Peyer's patch (tissue), 4 donors: ENCODE measurements around the gene GALNT9. TPM values are rescaled to one million over a fixed set of nuclear protein-coding genes. Genes with fewer than 3 reads are reported as not detected.

Source experiments
- DNase-seq, 3 donors: peaks; one replicate each; pipeline ENCODE4 v3.0.0-alpha.2; 2017 to 2019
- H3K27ac ChIP-seq, 4 donors: fragments of 200-600 bp; sonication (generic); one replicate each; pipeline ENCODE4 v1.5.1; 2016 to 2019
- H3K27me3 ChIP-seq, 2 donors: fragments of 200-600 bp; sonication (generic); one replicate each; pipeline ENCODE4 v1.5.1; 2019
- H3K36me3 ChIP-seq, 3 donors: fragments of 200-600 bp; sonication (generic); one replicate each; pipeline ENCODE4 v1.5.1; 2016 to 2019
- H3K4me1 ChIP-seq, 4 donors: fragments of 200-600 bp; sonication (generic); one replicate each; pipeline ENCODE4 v1.5.1; 2016 to 2019
- H3K4me3 ChIP-seq, 4 donors: fragments of 200-600 bp; sonication (generic); 1 replicate in 3 of 4; 2 replicates in 1 of 4; pipeline ENCODE4 v1.5.1; 2016 to 2019; ENCODE audit warnings: mild to moderate bottlenecking in 1 of 4
- H3K9me3 ChIP-seq, 4 donors: fragments of 200-600 bp; sonication (generic); one replicate each; pipeline ENCODE4 v1.5.1; 2016 to 2019; ENCODE audit warnings: mild to moderate bottlenecking in 1 of 4
- CTCF ChIP-seq, 6 experiments: fragments of 450-650 bp in 4 of 6; fragments of 200-600 bp in 2 of 6; sonication (generic) in 1 of 6; IDR thresholded peaks; one replicate each; pipeline ENCODE4 v1.5.1; 2017 to 2019; ENCODE audit warnings: antibody characterized with exemption in 6 of 6, mild to moderate bottlenecking in 3 of 6, moderate library complexity in 1 of 6
- POLR2A ChIP-seq, 2 donors: fragments of 450-650 bp; IDR thresholded peaks; one replicate each; pipeline ENCODE4 v1.5.1; 2017; ENCODE audit warnings: antibody characterized with exemption in 2 of 2, mild to moderate bottlenecking in 2 of 2, moderate library complexity in 2 of 2
- total RNA-seq, 4 donors: library from RNA; depleted of rRNA; stranded (reverse); fragments of >200 nt; gene quantifications; one replicate each; pipeline ENCODE4 v1.1.0, GENCODE V29; 2016

The GALNT9 gene
- total RNA-seq, 4 donors from 2014 or later, result not detected

- Histone ChIP-seq H3K27me3 (no peaks in the 10 kb centered on the region), H3K9me3 (peaks cover 0 to 20% (median under 1%) of the 10 kb centered on the region in 4 donors), H3K4me3 (peak overlapping the region; percentile 49 to 64 (median 60)), H3K4me1 (peaks cover 0 to 17% (median 7%) of the 10 kb centered on the region in 4 donors), H3K36me3 (no peaks in the 10 kb centered on the region), H3K27ac (peak overlapping the region in 2 of 4 donors; percentile 67 to 80)
- TF ChIP-seq POLR2A (IDR thresholded peaks at IDR 0.05) (no peak), CTCF (IDR thresholded peaks at IDR 0.05) (no peak)
- no peak for DNase-seq
Observed at GRCh38 chr12:132188451-132188901, 140.9 kb downstream of the GALNT9 start.

DNA sequence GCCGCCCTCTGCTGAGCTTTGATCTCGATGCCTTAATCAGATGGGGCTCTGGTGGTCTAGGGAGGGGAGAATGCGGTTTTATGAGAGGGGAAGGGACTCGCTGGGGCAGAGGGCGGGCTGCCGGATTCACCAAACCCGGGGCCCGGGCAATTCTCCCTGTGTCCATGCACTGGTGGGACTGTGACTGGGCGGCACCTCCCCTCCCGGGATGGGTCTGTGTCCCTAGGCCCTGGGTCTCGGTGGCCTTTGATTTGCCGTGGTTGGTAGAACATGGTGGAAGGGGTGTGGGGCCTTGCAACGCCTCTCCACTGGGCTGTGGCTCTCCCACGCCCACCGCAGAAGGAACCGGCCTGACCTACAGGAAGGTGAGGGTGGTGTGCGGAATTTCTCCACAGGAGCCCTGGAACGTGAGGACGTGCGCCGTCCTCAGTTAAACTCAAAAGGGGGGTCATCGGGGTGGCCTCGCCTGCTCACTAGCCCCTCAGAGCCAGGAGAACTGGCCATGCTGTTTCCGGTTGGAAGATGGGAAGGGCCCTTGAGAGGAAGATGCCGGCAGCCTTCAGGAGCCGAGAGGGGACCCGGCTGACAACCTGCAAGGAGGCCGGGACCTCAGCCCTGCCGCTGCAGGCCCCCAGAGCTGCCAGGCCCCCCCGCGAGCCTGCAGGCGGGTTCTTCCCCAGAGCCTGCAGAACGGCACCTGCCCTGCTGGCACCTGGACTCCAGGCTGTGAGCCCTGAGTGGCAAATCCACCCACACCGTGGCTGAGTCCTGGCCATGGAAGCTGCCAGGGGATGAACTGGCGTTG lies 141.5 kb downstream of the GALNT9 start:
- TF ChIP-seq CTCF (IDR thresholded peaks at IDR 0.05) (no peak), POLR2A (IDR thresholded peaks at IDR 0.05) (no peak)
- H3K27ac ChIP-seq, result no peak overlapping the region
- no peaks in the 10 kb centered on the region for H3K36me3 ChIP-seq
- DNase-seq, result no peak
- no peaks in the 10 kb centered on the region for H3K27me3 ChIP-seq
- peaks cover 0 to 20% (median 0%) of the 10 kb centered on the region in 4 donors for H3K9me3 ChIP-seq
- no peak overlapping the region for H3K4me3 ChIP-seq
- H3K4me1 ChIP-seq, result peaks cover 0 to 17% (median 7%) of the 10 kb centered on the region in 4 donors

GRCh38 chr12:132186857-132187620 lies 142.3 kb downstream of the GALNT9 start:
- peaks cover 0 to 20% (median 0%) of the 10 kb centered on the region in 4 donors for H3K9me3 ChIP-seq
- no peak for DNase-seq

GRCh38 chr12:132186208-132186856 lies 143.1 kb downstream of the GALNT9 start:
- Histone ChIP-seq H3K36me3 (no peaks in the 10 kb centered on the region), H3K27me3 (no peaks in the 10 kb centered on the region), H3K4me1 (peaks cover 0 to 17% (median 7%) of the 10 kb centered on the region in 4 donors), H3K27ac (peak overlapping the region; percentile 15 to 63 (median 46)), H3K9me3 (peaks cover 0 to 20% (median 0%) of the 10 kb centered on the region in 4 donors), H3K4me3 (peak overlapping the region in 2 of 4 donors; percentile 1 to 17)
- DNase-seq, result no peak
- TF ChIP-seq POLR2A (IDR thresholded peaks at IDR 0.05) (no peak), CTCF (IDR thresholded peaks at IDR 0.05) (no peak)

More at GRCh38 chr12:132186857-132187620, 142.3 kb downstream of the GALNT9 start:
- Histone ChIP-seq H3K36me3 (no peaks in the 10 kb centered on the region), H3K4me1 (peaks cover 0 to 17% (median 7%) of the 10 kb centered on the region in 4 donors), H3K4me3 (peak overlapping the region in 1 of 4 donors; percentile 17), H3K27me3 (no peaks in the 10 kb centered on the region), H3K27ac (no peak overlapping the region)
- TF ChIP-seq POLR2A (IDR thresholded peaks at IDR 0.05) (no peak), CTCF (IDR thresholded peaks at IDR 0.05) (peak in 1 of 6 experiments; percentile 23)

DNA sequence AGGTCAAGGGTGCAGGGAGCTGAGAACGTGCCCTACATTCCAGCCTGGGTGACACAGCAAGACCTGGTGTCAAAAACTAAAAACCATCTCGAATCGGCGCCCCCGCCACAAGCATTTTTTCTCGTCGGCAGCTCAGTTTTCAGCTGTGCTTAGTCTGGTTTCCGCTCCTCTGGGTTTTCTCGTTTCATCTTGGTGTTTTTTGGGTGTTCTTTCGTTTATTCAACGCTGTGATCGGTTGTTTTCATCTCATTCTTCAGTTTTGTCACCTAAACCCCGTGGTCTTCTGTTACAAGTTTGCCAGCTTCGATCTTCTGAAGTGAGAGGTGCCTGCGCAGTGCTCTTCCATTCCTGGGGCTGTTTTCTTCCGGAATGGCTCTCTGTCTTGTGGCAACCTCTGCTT lies 143.7 kb downstream of the GALNT9 start:
- Histone ChIP-seq H3K4me3 (peak overlapping the region in 2 of 4 donors; percentile 1 to 17), H3K9me3 (peaks cover 0 to 20% (median 0%) of the 10 kb centered on the region in 4 donors), H3K36me3 (no peaks in the 10 kb centered on the region), H3K27me3 (no peaks in the 10 kb centered on the region), H3K4me1 (peaks cover 0 to 13% (median 7%) of the 10 kb centered on the region in 4 donors), H3K27ac (peak overlapping the region in 3 of 4 donors; percentile 15 to 63 (median 49))
- no peak for DNase-seq
- TF ChIP-seq POLR2A (IDR thresholded peaks at IDR 0.05) (no peak), CTCF (IDR thresholded peaks at IDR 0.05) (no peak)
